ENCODE results near the gene MUSTN1.

DNA sequence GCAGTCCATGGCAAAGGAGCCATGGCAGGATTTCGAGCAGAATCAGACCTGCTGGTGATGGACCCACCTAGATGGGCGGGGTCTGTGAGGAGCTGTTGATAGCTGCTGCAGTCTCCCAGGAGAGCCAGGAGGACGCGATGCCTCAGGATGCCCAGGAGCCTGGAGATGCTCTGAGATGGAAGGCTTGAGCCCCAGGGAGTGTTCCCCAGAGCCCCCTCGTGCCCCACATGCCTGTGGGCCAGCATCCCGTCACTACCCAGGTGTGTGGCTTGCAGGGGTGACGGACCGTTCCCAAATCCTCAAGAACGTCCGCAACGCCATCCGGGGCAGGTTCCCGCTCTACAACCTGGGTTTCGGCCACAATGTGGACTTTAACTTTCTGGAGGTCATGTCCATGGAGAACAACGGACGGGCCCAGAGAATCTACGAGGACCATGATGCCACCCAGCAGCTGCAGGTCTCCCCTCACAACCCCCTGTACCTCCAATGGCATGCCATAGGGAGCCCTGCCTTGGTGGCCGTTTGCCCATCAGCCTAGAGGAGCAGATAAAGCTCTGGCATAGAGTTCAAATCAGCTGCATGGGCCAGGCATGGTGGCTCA lies 50.7 kb downstream of the MUSTN1 start:
- TF ChIP-seq, protein P1, sequence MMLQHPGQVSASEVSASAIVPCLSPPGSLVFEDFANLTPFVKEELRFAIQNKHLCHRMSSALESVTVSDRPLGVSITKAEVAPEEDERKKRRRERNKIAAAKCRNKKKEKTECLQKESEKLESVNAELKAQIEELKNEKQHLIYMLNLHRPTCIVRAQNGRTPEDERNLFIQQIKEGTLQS (IDR thresholded peaks at IDR 0.05): no peak
- TF ChIP-seq, protein P2, sequence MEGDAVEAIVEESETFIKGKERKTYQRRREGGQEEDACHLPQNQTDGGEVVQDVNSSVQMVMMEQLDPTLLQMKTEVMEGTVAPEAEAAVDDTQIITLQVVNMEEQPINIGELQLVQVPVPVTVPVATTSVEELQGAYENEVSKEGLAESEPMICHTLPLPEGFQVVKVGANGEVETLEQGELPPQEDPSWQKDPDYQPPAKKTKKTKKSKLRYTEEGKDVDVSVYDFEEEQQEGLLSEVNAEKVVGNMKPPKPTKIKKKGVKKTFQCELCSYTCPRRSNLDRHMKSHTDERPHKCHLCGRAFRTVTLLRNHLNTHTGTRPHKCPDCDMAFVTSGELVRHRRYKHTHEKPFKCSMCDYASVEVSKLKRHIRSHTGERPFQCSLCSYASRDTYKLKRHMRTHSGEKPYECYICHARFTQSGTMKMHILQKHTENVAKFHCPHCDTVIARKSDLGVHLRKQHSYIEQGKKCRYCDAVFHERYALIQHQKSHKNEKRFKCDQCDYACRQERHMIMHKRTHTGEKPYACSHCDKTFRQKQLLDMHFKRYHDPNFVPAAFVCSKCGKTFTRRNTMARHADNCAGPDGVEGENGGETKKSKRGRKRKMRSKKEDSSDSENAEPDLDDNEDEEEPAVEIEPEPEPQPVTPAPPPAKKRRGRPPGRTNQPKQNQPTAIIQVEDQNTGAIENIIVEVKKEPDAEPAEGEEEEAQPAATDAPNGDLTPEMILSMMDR (IDR thresholded peaks at IDR 0.05; ENCODE audit: low read depth, low read length, missing input control): no peak
- TF ChIP-seq TAF1 (conservative IDR thresholded peaks at IDR 0.05) (no peak), FOXA1 (IDR thresholded peaks at IDR 0.05) (no peak), SP1 (IDR thresholded peaks at IDR 0.05) (no peak), JUND (IDR thresholded peaks at IDR 0.05) (no peak), RXRA (IDR thresholded peaks at IDR 0.05) (no peak), RAD21 (IDR thresholded peaks at IDR 0.05) (no peak), EGR1 (IDR thresholded peaks at IDR 0.05; ENCODE audit: low read depth in 2 of 2) (no peak)
- TF ChIP-seq, protein P3, sequence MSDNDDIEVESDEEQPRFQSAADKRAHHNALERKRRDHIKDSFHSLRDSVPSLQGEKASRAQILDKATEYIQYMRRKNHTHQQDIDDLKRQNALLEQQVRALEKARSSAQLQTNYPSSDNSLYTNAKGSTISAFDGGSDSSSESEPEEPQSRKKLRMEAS (IDR thresholded peaks at IDR 0.05): no peak
- TF ChIP-seq, protein P4, sequence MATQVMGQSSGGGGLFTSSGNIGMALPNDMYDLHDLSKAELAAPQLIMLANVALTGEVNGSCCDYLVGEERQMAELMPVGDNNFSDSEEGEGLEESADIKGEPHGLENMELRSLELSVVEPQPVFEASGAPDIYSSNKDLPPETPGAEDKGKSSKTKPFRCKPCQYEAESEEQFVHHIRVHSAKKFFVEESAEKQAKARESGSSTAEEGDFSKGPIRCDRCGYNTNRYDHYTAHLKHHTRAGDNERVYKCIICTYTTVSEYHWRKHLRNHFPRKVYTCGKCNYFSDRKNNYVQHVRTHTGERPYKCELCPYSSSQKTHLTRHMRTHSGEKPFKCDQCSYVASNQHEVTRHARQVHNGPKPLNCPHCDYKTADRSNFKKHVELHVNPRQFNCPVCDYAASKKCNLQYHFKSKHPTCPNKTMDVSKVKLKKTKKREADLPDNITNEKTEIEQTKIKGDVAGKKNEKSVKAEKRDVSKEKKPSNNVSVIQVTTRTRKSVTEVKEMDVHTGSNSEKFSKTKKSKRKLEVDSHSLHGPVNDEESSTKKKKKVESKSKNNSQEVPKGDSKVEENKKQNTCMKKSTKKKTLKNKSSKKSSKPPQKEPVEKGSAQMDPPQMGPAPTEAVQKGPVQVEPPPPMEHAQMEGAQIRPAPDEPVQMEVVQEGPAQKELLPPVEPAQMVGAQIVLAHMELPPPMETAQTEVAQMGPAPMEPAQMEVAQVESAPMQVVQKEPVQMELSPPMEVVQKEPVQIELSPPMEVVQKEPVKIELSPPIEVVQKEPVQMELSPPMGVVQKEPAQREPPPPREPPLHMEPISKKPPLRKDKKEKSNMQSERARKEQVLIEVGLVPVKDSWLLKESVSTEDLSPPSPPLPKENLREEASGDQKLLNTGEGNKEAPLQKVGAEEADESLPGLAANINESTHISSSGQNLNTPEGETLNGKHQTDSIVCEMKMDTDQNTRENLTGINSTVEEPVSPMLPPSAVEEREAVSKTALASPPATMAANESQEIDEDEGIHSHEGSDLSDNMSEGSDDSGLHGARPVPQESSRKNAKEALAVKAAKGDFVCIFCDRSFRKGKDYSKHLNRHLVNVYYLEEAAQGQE (IDR thresholded peaks at IDR 0.05): no peak
- TF ChIP-seq, protein P5, sequence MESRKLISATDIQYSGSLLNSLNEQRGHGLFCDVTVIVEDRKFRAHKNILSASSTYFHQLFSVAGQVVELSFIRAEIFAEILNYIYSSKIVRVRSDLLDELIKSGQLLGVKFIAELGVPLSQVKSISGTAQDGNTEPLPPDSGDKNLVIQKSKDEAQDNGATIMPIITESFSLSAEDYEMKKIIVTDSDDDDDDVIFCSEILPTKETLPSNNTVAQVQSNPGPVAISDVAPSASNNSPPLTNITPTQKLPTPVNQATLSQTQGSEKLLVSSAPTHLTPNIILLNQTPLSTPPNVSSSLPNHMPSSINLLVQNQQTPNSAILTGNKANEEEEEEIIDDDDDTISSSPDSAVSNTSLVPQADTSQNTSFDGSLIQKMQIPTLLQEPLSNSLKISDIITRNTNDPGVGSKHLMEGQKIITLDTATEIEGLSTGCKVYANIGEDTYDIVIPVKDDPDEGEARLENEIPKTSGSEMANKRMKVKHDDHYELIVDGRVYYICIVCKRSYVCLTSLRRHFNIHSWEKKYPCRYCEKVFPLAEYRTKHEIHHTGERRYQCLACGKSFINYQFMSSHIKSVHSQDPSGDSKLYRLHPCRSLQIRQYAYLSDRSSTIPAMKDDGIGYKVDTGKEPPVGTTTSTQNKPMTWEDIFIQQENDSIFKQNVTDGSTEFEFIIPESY (IDR thresholded peaks at IDR 0.05): no peak

Data from liver (tissue), 3 donors.